OCI-LY7 (cell line): ENCODE results near the gene ANP32E. TPM values are rescaled to one million over a fixed set of nuclear protein-coding genes. Genes with fewer than 3 reads are reported as not detected.

ENCODE experiments used
- BruUV-seq: library from RNA; stranded (reverse); fragments of 400-500 nt; replicated peaks from 2 replicates; lab custom pipeline; 2021; lab: Mats Ljungman, UMichigan
- CTCF ChIA-PET: fragments of 300-600 bp; sonication (Branson Sonifier 250); formaldehyde crosslinking; loops from one replicate; lab custom pipeline; 2022; ENCODE audit warnings: antibody characterized with exemption; ENCODE audit not compliant: unreplicated experiment; lab: Charles Lee
- POLR2A ChIA-PET: fragments of 300-600 bp; sonication (Branson Sonifier 250); formaldehyde crosslinking; loops from one replicate; lab custom pipeline; 2022; ENCODE audit warnings: antibody characterized with exemption; lab: Charles Lee
- DNase-seq: peaks from one replicate; pipeline ENCODE4 v3.0.0-alpha.2; 2015; ENCODE audit warnings: low spot score
- H2AFZ ChIP-seq: fragments of 200-600 bp; sonication (generic), shearing (Covaris generic); 2 replicates; pipeline ENCODE4 v1.6.1; 2014; ENCODE audit warnings: mild to moderate bottlenecking, antibody characterized with exemption, low read length, moderate library complexity
- H3K27ac ChIP-seq: fragments of 200-600 bp; sonication (generic); 2 replicates; pipeline ENCODE4 v1.5.1; 2014; ENCODE audit warnings: mixed run types, low read depth, mild to moderate bottlenecking, moderate library complexity, low read length, inconsistent platforms; ENCODE audit not compliant: poor library complexity, severe bottlenecking
- H3K36me3 ChIP-seq: fragments of 200-600 bp; sonication (generic); 2 replicates; pipeline ENCODE4 v1.6.1; 2014; ENCODE audit warnings: mild to moderate bottlenecking, antibody characterized with exemption, low read length, moderate library complexity, mixed read lengths; ENCODE audit not compliant: insufficient read depth
- H3K4me1 ChIP-seq: fragments of 200-600 bp; sonication (generic); 2 replicates; pipeline ENCODE4 v1.5.1; 2014; ENCODE audit warnings: mild to moderate bottlenecking, low read length; ENCODE audit not compliant: insufficient read depth, poor library complexity, severe bottlenecking
- H3K4me2 ChIP-seq: fragments of 200-600 bp; sonication (generic); 2 replicates; pipeline ENCODE4 v1.6.1; 2014; ENCODE audit warnings: mild to moderate bottlenecking, low read length
- H3K4me3 ChIP-seq: fragments of 200-600 bp; sonication (generic); 2 replicates; pipeline ENCODE4 v1.5.1; 2014; ENCODE audit warnings: mild to moderate bottlenecking, low read depth, low read length; ENCODE audit not compliant: poor library complexity, severe bottlenecking
- H3K79me2 ChIP-seq: fragments of 200-600 bp; sonication (generic); 2 replicates; pipeline ENCODE4 v1.6.1; 2016; ENCODE audit warnings: low read depth, mild to moderate bottlenecking, low read length, moderate library complexity, mixed read lengths; ENCODE audit not compliant: insufficient read depth
- H3K9me2 ChIP-seq: fragments of 200-600 bp; sonication (generic); 2 replicates; pipeline ENCODE4 v1.6.1; 2016; ENCODE audit warnings: mild to moderate bottlenecking, low read length, mixed read lengths; ENCODE audit not compliant: insufficient read depth
- H3K9me3 ChIP-seq: fragments of 200-600 bp; sonication (generic); 2 replicates; pipeline ENCODE4 v1.6.1; 2014; ENCODE audit warnings: mild to moderate bottlenecking, mixed run types, low read length, mixed read lengths
- H4K20me1 ChIP-seq: fragments of 200-600 bp; sonication (generic); 2 replicates; pipeline ENCODE4 v1.6.1; 2014; ENCODE audit warnings: mild to moderate bottlenecking, antibody characterized with exemption, low read length, moderate library complexity, mixed read lengths; ENCODE audit not compliant: insufficient read depth
- CTCF ChIP-seq: fragments of 200-600 bp; sonication (generic); conservative IDR thresholded peaks from 2 replicates; pipeline ENCODE4 v1.5.1; 2014; ENCODE audit warnings: mild to moderate bottlenecking, antibody characterized with exemption, low read length, moderate library complexity, mixed read lengths
- EZH2phosphoT487 ChIP-seq: fragments of 200-600 bp; sonication (generic); IDR thresholded peaks from 2 replicates; pipeline ENCODE4 v1.6.1; 2018; ENCODE audit warnings: low read depth, borderline replicate concordance, mild to moderate bottlenecking, mixed run types, antibody characterized with exemption, low read length, moderate library complexity, mixed read lengths
- intact Hi-C: fragments of 100-400 bp; cut with micrococcal nuclease; formaldehyde crosslinking; loops from one replicate; pipeline ENCODE4 v1.10.0; 2022; ENCODE audit not compliant: unreplicated experiment
- total RNA-seq, 2 experiments: library from RNA; depleted of rRNA in 1 of 2; stranded (reverse); fragments of >200 nt in 1 of 2; shearing (Covaris generic) in 1 of 2; gene quantifications; 2 replicates each; pipeline ENCODE4 v1.2.3, GENCODE V29; 2014 to 2022

ANP32E gene
- total RNA-seq, 2 experiments from 2014 or later: 52.8 to 152 TPM

GRCh38 chr1:150271291-150271959 lies 35.5 kb upstream of the ANP32E start:
- CTCF ChIA-PET: no interaction called here
- no peak overlapping the region for H2AFZ ChIP-seq
- POLR2A ChIA-PET: interaction anchor here (1.1 kb wide), 1 partner anchor 33 kb away, joined by 3 read pairs; no protein-coding TSS in a partner anchor
- no peak overlapping the region for H3K4me3 ChIP-seq
- peaks cover 20% of the 10 kb centered on the region for H3K79me2 ChIP-seq
- intact Hi-C loops: no loop called here
- peaks cover 19% of the 10 kb centered on the region for H3K4me1 ChIP-seq
- H3K27ac ChIP-seq: no peak overlapping the region
- peaks cover 11% of the 10 kb centered on the region; the same call in 1 of the 2 replicates for H3K36me3 ChIP-seq
- BruUV-seq: no TSS peak
- no peak for DNase-seq
- H3K4me2 ChIP-seq: no peak overlapping the region
- H4K20me1 ChIP-seq: no peaks in the 10 kb centered on the region
- TF ChIP-seq EZH2phosphoT487: no peak
- TF ChIP-seq CTCF: no peak
- H3K9me3 ChIP-seq: 0 out of 2 replicates have a peak, but pooled peaks cover 5% of the 10 kb centered on the region
- H3K9me2 ChIP-seq: no peaks in the 10 kb centered on the region

- no peak for DNase-seq
- Histone ChIP-seq H3K4me2 (peak overlapping the region; percentile 99), H2AFZ (peak overlapping the region; percentile 99), H3K4me1 (peaks cover 19% of the 10 kb centered on the region), H3K79me2 (peaks cover 20% of the 10 kb centered on the region), H3K36me3 (peaks cover 30% of the 10 kb centered on the region), H3K9me2 (no peaks in the 10 kb centered on the region), H3K27ac (peak overlapping the region; percentile 34), H3K9me3 (0 out of 2 replicates have a peak, but pooled peaks cover 5% of the 10 kb centered on the region), H4K20me1 (no peaks in the 10 kb centered on the region), H3K4me3 (peak overlapping the region; percentile 82)
- ChIA-PET POLR2A (interaction anchor here (0.5 to 1.6 kb wide), 6 partner anchors 16 to 701 kb away, joined by 3 to 5 read pairs (median 3); no protein-coding TSS in a partner anchor), CTCF (no interaction called here)
- no TSS peak for BruUV-seq
- intact Hi-C loops: loop anchor here (1.0 kb wide), 2 partner anchors 24 to 33 kb away; partner anchors contain the start of genes ANP32E and MRPS21
- no peak for TF ChIP-seq CTCF
- TF ChIP-seq EZH2phosphoT487: no peak
These were observed 33.5 kb upstream of the ANP32E start for GRCh38 chr1:150269451-150269850.
